A172 (cell line): ENCODE results near the gene SLC23A2. TPM values are rescaled to one million over a fixed set of nuclear protein-coding genes. Genes with fewer than 3 reads are reported as not detected.
A peak's percentile ranks its signal among the peaks of the same experiment; 100 is the strongest.
"Not testable (repeated sequence)": the region's sequence is repeated elsewhere in the genome, so short reads cannot be mapped to it uniquely, and the experiment has no call there.

Experiments
- DNase-seq: peaks from one replicate; pipeline ENCODE4 v3.0.0-alpha.2; 2015; ENCODE audit warnings: low spot score
- total RNA-seq: library from RNA; depleted of rRNA; stranded (reverse); fragments of >200 nt; shearing (Covaris generic); gene quantifications from 2 replicates; pipeline ENCODE4 v1.2.3, GENCODE V29; 2014

SLC23A2 gene
- total RNA-seq, 1 experiment from 2014 or later, result 22.9 TPM

GRCh38 chr20:4902788-4903187 is 98.5 kb downstream of the SLC23A2 start:
- DNase-seq, result no peak

DNA sequence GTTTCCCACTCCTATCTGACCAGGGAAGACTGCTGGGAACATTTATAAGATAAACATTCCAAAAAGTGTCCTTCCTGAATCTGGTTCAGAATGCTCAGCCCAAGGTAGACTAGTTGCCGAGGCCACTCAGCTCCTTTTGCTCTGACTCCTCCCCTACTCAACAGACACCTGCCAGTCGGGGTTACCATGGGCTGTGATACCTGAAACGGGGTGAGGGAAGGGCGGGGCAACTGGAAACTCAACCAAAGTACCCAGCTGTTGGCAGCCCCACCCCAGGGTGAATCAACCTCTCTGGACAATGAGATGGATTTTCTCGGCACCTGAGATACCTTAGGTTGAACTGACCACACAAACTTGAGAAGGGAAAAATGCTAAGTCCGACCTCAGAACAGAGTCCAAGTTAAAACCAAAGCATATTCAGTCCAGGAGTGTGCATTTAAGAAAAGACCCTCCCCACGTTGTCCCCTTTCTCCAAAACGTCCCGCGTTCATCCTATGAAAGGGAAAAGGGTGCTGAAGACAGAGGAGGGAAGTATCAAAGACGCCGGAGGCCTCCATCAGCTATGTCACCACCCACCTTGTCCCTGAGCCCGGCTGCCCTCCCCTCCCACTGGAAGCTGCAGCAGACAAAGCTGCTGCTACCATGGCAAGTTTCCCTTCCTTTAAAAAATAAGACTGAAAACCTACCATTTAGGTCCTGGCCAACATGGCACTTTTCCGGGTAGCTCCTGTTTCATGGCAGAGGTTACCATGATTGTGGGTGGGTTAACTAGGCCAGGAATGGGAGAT is 100.1 kb downstream of the SLC23A2 start:
- no peak for DNase-seq

DNA sequence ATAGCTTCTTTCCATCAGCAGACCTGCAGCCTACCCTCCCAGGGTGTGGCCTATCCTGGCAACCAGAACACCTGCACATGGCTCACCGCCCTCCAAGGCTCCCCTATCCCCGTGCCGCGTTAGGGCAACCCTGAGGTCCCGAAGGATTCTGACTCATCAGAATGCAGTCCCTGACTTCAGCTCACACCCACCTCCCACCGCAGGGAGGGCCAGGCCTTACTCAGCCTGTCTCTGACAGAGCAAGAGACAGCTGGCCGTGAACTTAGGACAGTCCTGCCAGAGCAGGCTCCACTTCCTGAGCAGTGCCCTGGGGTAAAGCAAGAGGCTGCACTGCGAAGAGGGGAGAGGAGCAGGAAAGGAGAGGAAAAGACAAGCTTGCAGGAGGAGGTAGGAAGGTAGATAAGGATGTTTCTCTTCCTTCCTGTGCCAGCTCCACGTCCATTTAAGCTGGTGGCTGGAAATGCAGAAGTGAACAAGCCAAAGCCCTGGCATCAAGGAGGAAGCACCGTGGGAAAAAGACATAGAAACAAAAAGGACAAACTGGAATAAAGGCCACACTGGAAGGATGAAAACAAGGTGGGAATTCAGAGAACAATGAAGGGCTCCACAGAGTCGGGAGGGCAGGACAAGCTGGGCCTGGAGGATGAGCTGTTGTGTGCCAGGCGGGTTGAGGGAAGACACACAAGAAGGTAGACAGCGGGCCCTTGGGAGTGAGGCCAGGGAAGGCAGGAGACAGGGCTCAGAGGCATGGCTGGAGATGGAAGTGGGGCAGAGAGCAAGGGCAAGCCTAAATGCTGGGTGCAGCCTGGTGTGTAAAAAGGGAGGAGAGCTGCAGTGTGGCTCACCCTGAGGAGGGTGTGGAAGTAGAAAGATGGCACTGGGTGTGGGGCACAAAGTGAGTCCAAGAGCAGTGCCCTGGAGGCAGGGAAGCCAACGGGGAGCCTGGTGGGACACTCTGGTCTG is 102.7 kb downstream of the SLC23A2 start:
- peak; percentile 89 for DNase-seq

- DNase-seq, result no peak
Measured at GRCh38 chr20:4897600-4897999, 103.7 kb downstream of the SLC23A2 start.

DNA sequence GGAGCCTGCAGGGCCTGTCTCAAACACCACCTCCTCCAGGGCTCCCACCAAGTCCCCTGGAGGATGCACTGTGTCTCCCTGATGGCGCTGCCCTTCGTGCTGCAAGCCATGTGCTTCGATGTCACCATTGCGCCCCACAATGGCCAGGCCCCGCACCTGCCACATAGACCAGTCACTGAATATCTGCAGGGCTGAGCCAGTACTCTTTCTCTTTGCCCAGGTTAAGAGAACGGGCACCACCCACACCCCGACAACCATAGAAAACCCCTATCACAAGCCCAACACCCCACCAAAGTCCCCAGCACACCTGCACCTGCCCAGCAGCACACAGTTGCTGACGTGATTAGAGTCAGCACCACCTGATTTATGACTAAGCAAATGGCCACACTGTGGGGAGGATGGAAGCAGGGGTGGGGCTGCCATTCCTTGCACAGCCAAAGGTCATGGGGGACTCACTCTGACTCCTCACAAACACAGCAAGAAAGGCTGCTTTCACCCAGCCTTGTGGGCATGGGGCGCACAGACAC is 104.3 kb downstream of the SLC23A2 start:
- DNase-seq, result peak; percentile 51

DNA sequence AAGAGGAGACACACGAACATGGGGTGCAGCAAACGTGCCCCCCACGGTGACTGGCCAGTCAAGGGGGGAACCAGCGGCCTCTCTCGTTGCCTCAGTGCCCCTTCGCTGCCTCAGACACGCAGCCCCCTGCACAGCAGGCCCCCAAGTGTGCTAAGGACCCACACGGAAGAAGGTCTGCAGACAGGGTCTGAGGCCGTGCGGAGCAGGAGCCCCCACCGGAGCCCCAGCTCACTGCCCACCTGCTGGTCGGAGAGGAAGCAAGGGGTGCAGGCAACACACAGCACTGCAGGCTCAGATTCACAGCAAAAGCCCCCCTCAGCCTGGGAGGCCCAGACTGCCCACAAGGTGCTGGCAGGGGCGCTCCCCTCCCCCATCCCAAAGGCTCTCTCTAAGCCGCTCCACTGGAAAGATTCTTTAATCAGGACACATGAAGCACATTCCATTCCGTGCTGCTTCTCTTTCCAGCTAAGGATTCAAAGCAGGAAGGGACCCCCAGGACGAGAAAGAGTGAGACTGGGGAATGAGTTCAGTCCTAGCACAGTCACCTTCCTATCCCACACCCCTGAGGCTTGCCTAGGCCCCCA is 105.1 kb downstream of the SLC23A2 start:
- DNase-seq, result no peak

DNA sequence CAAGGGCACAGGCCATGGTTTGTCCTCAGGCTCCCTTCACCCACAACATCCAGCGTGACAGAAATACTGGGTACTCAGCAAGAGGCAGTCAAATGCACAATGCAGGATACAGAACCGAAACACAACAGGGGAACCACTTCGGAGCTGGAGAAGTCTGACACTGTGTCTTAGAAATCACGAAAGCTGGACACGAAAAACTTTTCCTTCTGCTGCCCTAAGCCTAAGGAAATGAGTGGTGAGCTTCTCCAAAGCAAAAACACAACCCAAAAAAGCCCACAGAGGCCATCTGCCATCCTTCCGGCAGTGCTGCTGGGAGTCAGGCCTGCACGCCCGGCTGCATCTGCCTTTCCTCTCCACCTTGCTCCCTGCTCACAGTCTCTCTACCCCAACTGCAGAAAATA is 106.3 kb downstream of the SLC23A2 start:
- no peak for DNase-seq

DNA sequence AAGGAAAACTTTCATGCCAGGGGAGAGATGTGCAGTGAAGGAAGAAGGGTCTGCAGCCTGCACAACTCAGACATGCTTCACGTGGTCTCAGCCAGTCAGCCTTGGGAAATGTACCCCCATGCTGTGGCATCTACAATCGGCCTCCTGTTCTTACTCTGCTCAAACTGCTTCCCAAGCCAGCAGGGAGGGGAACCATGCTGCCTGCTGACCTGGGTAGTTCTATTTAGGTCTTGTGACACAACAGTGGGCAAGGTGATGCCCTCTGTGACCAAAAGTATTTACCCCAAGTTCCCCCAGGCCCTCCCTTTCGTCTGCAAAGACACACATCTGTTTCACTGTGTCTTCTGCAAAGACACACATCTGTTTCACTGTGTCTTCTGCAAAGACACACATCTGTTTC is 106.9 kb downstream of the SLC23A2 start:
- DNase-seq, result no peak

DNA sequence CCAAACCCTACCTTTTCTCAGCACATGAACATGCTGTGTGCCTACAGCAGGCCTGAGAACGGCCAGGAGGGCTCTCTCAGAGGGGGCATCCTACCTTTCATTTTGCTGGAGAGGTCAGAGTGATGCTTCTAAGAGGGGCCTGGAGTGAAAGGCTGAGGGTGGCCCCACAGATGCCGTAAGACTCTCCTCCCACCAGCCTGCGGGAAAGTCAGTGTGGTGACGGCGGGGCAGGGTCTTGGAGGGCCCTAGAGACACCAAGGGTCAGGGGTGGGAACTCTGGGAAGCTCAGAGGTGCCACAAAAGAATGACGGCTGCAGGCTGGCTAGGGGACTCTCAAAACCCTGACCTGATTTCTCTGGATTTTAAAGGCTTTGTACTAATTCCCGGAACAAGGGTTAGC is 107.6 kb downstream of the SLC23A2 start:
- DNase-seq, result no peak

DNA sequence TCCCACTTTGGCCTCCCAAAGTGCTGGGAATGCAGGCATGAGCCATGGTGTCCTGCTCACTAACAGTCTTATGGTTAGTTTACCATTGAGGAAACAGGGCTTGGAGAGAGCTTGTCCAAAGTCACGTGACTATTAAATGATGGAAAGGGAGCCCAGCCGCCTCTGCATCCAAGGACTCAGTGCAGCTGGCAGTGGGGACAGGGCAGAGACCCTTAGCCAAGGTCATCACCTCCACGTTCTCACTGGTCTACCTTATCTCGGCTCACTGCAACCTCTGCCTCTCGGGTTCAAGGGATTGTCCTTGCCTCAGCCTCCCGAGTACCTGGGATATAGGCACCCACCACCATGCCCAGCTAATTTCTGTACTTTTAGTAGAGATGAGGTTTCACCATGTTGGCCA is 109.3 kb downstream of the SLC23A2 start:
- DNase-seq, result no peak

- no peak for DNase-seq
Measured at GRCh38 chr20:4891190-4891763, 110.0 kb downstream of the SLC23A2 start.

DNA sequence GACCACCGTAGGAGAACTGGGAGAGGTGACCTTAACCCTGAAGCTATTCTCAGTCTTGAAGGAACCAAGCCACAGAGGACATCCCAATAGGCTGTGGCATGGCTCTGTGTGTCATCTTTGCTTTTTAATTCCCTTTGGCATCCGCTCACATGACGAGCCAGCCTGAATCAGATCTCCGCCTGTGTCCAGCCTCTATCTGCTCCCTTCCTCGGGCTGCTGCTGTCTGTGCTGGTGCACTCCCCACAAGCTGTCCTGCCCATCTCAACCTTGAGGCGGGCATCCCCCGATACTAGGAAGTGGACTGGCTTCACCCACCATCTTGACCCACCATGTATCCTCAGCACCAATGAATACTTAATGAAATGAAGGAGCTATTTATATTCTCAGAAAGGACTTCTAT is 111.9 kb downstream of the SLC23A2 start:
- no peak for DNase-seq

DNA sequence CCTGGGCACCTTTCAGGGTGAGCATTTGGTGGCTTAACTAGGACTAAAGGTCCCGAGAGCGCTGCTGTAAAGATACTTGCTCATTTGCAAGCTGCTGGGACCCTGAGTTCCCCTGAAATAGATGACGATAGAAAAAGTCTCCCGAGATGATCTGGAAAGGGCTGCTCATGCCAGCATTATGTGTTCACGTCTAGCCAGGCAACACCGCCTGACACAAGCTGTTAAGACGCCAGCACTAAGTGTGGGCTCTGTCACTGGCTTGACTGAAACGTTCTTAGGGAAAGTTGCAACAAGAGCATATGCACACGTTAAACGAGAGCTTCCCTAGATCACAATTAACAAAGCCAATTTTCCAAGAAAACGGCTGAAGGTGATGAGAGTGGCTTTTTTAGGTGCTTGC is 113.7 kb downstream of the SLC23A2 start:
- DNase-seq, result no peak

- DNase-seq, result no peak
Measured at GRCh38 chr20:4886771-4887527, 114.4 kb downstream of the SLC23A2 start.

- no peak for DNase-seq
Measured at GRCh38 chr20:4885877-4886276, 115.4 kb downstream of the SLC23A2 start.

- DNase-seq, result no peak
Measured at GRCh38 chr20:4883546-4883945, 117.8 kb downstream of the SLC23A2 start.

- no peak for DNase-seq
Measured at GRCh38 chr20:4883051-4883450, 118.3 kb downstream of the SLC23A2 start.

DNA sequence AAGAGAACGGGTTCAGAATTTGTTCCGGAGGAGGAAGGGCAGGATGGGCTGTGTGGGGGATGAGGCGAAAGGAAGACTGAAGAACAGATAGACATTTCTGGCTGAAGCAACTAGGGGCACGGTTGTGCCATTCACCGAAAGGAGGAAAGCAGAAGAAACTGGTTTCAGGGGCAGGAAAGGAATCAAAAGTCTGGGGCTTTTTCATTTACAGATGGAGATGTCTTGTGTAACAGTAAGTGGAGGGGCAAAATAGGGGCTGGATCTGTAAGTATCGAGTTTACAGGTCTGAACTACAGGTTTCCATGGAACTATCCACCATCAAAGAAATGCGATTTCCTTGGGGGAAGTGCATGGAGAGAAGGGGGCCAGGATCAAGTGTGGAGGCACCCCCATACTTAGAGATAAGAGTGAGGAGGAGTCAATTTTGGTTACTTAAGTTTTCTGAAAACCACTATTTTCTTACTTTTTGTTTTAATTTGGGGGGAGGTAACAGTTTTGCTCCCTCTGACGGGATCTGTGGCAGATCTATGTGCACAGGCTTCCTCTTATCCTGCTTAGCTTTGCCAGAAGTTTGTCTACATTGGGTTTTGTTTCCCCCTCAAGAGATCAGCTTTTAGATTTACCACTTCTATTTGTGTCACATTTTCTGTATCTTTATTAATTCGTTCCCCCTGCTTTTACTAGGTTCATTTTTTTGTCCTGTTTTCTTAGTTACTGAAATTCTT is 120.1 kb downstream of the SLC23A2 start:
- DNase-seq, result no peak

DNA sequence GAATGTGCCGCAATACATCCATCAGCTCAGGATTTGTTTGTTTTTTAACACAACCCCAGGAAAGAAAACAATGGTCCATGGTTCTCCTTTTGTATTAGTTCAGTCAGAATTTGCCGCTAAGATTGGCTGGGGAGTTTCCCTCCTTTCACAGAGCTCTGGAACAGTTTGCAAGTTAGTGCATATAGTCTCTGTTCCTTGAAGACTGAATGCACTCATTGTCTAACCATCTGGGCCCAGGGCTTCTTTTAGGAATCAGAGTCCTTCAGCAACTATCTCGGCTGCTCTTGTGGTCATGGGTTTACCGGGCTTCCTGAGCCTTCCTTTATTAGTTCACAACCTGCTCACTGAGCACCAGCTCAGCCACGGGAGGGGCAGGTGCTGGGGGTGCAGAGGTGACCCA is 121.3 kb downstream of the SLC23A2 start:
- no peak for DNase-seq

- DNase-seq, result not testable (repeated sequence)
Measured at GRCh38 chr20:4878099-4878498, 123.2 kb downstream of the SLC23A2 start.
